T47D (cell line): Measurements from ENCODE around the gene LCTL.

ENCODE experiments used
- DNase-seq, 2 experiments: peaks; one replicate each; pipeline versions ENCODE4 v3.0.0 to v3.0.0-alpha.2; 2011 to 2012; ENCODE audit warnings: low read depth in 1 of 2, low spot score in 1 of 2
- JUND ChIP-seq: IDR thresholded peaks from 2 replicates; pipeline ENCODE4 v1.6.1; 2012; ENCODE audit warnings: low read depth
- in situ Hi-C: cut with HindIII; loops from 2 replicates; pipeline ENCODE4 v1.10.0; 2016; ENCODE audit warnings: low sequenced_read_pairs, low pct_unique_long_range_greater_than_20kb

Gene LCTL

GRCh38 chr15:66588537-66588936 is 22.7 kb upstream of the LCTL start:
- no peak for DNase-seq
- in situ Hi-C loops: no loop called here
- TF ChIP-seq JUND: no peak

- no peak for TF ChIP-seq JUND
- no peak for DNase-seq
- in situ Hi-C loops: no loop called here
Observed at GRCh38 chr15:66587749-66588148, 22.0 kb upstream of the LCTL start.

DNA sequence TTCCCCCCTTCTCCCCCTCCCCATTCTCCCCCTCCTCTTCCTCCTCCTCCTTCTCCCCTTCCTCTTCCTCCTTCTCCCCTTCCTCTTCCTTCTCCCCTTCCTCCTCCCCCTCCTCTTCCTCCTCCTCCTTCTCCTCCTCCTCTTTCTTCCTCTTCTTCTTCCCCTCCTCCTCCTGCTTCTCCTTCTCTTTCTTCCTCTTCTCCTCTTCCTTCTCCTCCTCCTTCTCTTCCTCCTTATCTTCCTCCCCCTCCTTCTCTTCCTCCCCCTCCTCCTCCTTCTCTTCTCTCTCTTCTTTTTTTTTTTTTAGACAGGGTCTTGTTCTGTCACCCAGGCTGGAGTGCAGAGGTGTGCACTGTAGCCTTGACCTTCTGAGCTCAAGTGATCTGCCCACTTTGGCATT is 21.2 kb upstream of the LCTL start:
- in situ Hi-C loops: no loop called here
- DNase-seq: no peak
- no peak for TF ChIP-seq JUND

GRCh38 chr15:66586155-66586976 is 20.6 kb upstream of the LCTL start:
- no peak for DNase-seq
- in situ Hi-C loops: no loop called here
- TF ChIP-seq JUND: no peak

GRCh38 chr15:66581972-66582537 is 16.3 kb upstream of the LCTL start:
- in situ Hi-C loops: no loop called here

DNA sequence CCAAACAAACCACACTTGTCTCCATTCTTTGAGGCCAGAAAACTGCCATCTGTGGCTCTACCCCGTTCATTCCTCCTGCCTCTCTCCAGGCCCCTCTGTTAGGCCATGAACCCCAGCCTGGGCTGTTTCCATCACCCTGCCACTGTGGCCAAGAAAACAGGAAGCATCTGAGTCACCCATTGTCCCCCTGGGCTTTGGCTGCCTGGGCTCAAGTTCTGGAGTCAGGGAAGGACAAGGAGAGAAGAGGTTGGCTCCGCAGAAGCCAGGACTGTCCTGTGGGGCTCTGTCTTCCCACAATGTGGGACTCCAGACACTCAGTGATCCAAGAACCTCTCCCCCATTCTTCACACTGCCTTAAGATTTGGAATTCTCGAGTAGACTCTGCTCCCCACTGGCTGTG is 14.8 kb upstream of the LCTL start:
- no peak for TF ChIP-seq JUND
- in situ Hi-C loops: no loop called here
- no peak for DNase-seq

More at GRCh38 chr15:66581972-66582537, 16.3 kb upstream of the LCTL start:
- DNase-seq: no peak
- no peak for TF ChIP-seq JUND

DNA sequence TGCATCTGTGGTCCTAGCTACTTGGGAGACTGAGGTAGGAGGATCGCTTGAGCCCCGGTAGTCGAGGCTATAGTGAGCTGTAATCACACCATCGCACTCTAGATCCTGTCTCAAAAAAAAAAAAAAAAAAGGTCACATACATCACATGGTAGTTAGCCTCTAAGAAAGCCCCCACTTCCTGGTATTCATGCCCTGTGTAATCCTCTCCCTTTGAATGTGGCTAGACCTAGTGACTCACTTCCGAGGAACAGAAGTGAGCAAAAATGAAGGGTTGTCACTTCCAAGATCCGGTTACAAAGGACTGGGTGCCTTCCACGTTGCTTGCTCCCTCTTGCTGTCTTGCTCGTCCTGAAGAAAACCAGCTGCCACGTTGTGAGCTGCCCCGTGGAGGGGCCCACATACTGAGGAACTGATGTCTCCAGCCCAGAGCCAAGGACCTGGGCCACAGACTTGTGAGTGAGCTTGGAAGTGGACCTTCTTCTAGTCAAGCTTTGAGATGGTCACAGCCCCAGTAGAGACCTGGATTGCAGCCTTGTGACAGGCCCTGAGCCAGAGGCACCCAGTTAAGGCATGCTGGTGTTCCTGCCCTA is 12.6 kb upstream of the LCTL start:
- TF ChIP-seq JUND: no peak
- in situ Hi-C loops: no loop called here
- no peak for DNase-seq

DNA sequence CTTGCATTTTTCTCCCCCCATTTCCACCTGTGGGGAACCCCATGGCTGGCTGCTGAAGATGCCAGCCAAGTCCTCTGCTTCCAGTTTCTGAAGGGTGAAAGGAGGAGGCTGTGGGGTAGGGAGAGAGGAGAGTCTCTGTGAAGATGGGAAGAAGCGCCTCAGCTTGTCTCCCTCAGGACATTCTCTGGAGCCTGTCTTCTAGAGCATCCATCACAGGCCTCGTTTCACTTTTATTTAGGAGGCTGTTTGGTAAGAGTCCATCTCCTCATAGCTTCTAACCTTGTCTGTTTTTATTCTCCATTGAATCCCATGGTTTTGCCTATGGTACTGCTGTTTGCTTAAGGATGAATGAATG is 8.8 kb upstream of the LCTL start:
- DNase-seq: no peak
- no peak for TF ChIP-seq JUND
- in situ Hi-C loops: no loop called here

GRCh38 chr15:66573719-66574595 is 8.2 kb upstream of the LCTL start:
- in situ Hi-C loops: no loop called here
- no peak for DNase-seq
- TF ChIP-seq JUND: no peak

DNA sequence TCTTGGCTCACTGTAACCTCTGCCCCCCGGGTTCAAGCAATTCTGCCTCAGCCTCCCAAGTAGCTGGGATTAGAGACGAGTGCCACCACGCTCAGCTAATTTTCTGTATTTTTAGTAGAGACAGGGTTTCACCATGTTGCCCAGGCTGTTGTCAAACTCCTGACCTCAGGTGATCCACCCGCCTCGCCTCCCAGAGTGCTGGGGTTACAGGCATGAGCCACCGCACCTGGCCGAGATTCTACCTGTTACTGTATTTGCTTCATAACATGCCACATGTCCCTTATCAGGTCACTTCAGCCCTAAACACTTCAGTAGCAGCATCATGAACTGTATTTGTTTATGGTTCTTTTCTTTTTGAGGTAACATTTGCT is 7.5 kb upstream of the LCTL start:
- DNase-seq: no peak
- in situ Hi-C loops: no loop called here
- no peak for TF ChIP-seq JUND

DNA sequence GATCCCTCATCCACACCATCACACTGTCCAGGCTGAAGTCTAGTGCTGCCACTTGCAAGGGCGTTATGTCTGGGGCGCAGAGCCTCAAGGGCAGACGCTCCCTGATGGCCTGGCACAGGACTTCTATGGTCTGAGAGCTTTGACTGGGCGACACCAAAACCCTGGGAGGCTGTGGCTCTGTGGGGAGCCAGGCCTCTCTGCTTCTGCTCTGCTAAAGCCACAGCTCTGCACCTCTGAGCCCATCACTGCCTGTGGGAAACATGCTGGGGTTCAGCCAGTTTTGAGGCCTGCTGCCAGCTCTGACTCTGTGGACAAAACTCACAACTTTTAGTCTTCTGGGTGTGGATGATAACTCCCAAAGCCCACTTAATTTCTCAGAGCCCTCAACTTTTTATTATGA is 6.3 kb upstream of the LCTL start:
- no peak for TF ChIP-seq JUND
- in situ Hi-C loops: no loop called here

DNA sequence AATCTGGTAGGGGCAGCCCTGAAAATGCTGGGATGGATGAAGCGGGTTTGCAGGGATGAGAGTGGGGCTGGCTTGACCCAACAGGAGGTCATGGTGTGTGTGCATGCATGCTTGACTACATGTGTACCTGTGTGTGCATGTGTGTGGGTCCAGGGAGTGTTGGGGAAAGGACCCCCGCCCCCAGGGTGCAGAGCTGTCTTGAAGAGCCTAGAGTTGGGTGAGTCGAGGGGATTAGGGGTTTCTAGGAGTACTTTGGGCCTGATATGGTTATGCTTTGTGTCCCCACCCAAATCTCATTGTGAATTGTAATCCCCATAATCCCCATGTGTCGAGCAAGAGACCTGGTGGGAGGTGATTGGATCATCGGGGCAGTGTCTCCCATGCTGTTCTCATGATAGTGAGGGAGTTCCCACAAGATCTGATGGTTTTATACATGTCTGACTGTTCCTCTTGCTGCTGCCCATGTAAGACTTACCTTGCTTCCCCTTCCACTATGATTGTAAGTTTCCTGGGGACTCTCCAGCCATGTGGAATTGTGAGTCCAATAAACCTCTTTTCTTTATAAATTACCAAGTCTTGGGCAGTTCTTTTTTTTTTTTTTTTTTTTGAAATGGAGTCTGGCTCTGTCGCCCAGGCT is 5.2 kb upstream of the LCTL start:
- DNase-seq: no peak
- in situ Hi-C loops: no loop called here
- TF ChIP-seq JUND: no peak

More for the DNA sequence above, 6.3 kb upstream of the LCTL start:
- DNase-seq: no peak
